GM13976 (cell line): ENCODE data around the gene PCLO.
"Not testable (repeated sequence)": the region's sequence is repeated elsewhere in the genome, so short reads cannot be mapped to it uniquely, and the experiment has no call there.

Experiments used
- DNase-seq: peaks from one replicate; pipeline ENCODE4 v3.0.0; 2012; ENCODE audit warnings: low spot score
- in situ Hi-C: fragments of 300-500 bp; cut with MboI; formaldehyde crosslinking; loops from one replicate; pipeline ENCODE4 v1.12.0; 2022; ENCODE audit warnings: low sequenced_read_pairs, mixed read lengths, inconsistent platforms; ENCODE audit not compliant: unreplicated experiment
- TF ChIP-seq, protein P1 (sequence below): IDR thresholded peaks from 2 replicates; pipeline ENCODE4 v1.5.1; 2012; ENCODE audit warnings: borderline replicate concordance, mild to moderate bottlenecking; ENCODE audit not compliant: insufficient read depth; ENCODE audit errors: extremely low read depth, missing control alignments, control extremely low read depth

PCLO gene

DNA sequence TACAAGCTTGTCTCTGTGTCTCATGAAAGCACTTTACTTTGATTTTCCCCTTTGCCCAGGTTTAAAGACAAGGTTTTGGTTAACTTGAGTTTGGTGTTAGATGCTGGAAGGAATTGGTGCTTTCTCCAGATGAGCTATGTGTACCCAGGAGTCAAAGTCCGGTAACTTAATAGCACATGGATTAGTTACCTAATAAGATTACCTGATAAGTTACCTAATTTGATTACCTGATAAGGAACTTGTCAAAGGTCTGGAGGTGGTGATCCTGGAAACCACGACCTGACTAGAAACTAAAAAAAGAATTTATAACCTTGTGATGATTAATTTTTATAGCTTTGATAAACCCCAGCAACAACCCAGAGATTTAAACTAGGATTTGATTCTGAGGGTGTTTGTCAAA is 449.2 kb downstream of the PCLO start:
- TF ChIP-seq, protein P1, sequence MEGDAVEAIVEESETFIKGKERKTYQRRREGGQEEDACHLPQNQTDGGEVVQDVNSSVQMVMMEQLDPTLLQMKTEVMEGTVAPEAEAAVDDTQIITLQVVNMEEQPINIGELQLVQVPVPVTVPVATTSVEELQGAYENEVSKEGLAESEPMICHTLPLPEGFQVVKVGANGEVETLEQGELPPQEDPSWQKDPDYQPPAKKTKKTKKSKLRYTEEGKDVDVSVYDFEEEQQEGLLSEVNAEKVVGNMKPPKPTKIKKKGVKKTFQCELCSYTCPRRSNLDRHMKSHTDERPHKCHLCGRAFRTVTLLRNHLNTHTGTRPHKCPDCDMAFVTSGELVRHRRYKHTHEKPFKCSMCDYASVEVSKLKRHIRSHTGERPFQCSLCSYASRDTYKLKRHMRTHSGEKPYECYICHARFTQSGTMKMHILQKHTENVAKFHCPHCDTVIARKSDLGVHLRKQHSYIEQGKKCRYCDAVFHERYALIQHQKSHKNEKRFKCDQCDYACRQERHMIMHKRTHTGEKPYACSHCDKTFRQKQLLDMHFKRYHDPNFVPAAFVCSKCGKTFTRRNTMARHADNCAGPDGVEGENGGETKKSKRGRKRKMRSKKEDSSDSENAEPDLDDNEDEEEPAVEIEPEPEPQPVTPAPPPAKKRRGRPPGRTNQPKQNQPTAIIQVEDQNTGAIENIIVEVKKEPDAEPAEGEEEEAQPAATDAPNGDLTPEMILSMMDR = no peak
- DNase-seq = no peak
- in situ Hi-C loops = no loop called here

DNA sequence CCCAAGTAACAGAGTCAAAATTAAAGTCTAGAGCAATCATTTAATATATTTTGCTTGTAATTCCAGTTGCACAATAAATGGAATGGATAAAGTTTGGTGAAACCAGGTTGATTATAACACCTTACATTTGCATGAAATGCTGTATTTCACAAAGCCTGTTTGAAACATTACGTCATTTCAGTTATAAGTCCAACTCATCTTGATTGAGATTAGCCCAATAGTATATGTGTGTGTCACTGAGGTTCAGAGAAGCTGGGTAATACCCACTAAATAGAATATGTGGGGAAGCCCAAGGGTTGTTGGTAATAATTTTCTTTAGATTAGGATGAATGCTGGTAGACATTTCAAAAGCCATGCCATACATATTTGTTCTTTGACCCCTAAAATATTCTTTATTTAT is 456.3 kb downstream of the PCLO start:
- in situ Hi-C loops, DNase-seq: not testable (repeated sequence)

DNA sequence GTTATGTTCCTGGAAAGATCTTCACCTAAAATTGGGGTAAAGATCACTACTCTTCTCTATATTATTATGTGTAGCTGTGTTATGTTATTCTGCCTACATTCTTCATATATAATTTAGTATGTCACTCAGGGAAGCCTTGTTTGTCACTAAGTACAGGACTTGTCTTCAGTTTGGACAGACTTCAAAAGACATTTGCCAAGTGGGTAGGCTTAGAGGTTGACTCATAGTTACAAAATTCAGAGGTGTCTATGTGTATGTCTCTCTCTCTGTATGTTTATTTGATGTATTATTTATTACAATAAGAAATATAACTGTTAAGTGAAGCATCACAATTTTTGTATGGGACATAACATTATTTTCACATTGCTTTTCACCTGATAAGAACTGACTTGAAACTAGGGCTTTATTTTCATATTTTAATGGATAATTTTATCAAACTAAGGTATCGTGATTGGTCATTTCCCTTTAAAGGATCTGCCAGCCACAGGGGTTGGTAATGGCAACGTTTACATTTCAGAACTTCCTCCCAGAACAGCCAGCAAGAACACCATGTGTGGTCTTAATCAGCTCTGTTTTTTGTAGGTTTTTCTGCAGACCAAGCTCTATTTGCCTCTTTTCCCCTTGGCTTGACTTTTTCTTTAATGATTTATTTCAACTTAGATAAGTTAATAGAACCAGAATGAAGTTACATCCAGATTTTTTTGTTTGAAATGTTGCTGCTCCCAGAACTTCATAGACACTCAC is 457.0 kb downstream of the PCLO start:
- no peak for DNase-seq
- in situ Hi-C loops = no loop called here
- TF ChIP-seq, protein P1 = no peak

DNA sequence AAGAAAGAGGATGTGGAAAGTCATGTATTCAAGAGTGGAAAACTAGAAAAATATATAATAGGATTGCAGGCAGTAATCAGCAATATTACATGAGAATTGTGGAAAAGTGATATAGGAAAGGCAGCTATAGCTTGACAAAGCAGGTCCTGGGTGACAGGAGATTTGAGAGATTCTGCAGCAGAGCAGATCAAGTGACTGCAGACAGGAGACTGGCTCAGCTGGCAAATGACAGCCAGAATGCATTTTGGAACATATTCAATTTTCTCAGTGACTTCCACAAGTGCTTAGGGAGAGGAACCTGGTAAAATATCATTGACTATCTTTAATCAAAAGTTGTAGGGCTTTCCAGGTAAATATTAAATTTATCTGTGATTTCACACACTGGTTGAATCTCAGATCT is 458.6 kb downstream of the PCLO start:
- DNase-seq = no peak
- TF ChIP-seq, protein P1 = no peak
- in situ Hi-C loops = no loop called here
